ENCODE measurements around the gene PTPRZ1.

The PTPRZ1 gene

DNA sequence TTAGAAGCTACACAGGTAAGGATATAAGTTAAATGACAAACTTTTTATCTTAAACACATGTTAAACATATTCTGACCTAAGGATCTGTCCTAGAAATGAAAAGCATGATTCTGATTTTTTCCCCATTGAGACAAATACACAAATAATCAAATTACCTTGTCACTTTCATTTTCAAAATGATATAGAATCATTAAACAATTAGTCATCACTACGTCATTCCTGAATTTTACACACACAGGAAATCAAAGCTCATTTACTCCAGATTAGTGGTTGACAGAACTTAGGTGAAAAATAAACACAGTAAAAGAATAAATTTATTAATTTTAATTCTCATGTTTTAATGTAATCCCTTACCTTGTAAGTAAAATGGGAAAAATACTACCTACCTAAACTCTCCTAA lies 182.1 kb downstream of the PTPRZ1 start:
- no peak for DNase-seq (ENCODE audit: low read depth)
- TF ChIP-seq, protein P1, sequence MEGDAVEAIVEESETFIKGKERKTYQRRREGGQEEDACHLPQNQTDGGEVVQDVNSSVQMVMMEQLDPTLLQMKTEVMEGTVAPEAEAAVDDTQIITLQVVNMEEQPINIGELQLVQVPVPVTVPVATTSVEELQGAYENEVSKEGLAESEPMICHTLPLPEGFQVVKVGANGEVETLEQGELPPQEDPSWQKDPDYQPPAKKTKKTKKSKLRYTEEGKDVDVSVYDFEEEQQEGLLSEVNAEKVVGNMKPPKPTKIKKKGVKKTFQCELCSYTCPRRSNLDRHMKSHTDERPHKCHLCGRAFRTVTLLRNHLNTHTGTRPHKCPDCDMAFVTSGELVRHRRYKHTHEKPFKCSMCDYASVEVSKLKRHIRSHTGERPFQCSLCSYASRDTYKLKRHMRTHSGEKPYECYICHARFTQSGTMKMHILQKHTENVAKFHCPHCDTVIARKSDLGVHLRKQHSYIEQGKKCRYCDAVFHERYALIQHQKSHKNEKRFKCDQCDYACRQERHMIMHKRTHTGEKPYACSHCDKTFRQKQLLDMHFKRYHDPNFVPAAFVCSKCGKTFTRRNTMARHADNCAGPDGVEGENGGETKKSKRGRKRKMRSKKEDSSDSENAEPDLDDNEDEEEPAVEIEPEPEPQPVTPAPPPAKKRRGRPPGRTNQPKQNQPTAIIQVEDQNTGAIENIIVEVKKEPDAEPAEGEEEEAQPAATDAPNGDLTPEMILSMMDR (IDR thresholded peaks at IDR 0.05; ENCODE audit: low read depth, low read length, missing control alignments) = no peak
- H3K4me3 ChIP-seq (ENCODE audit: low read depth, low read length) = no peak overlapping the region

DNA sequence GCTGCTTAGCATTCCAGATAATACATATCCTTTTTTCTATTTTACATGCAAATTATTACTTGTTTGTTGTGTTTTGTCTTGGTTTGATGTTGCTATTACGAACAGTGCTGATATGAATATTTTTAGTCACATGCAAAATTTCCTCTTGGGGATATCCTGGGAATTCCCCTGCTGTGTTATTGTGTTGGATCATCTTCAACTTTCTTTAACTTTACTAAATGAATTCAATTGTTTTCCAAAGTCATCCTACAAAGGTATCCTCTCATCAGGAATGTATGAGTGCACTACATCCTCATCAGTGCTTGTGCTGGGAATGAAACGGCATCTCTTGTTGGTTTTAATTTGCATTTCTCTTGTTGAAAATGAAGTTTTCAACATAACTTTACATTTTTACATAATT lies 184.0 kb downstream of the PTPRZ1 start:
- DNase-seq (ENCODE audit: low read depth) = no peak
- TF ChIP-seq, protein P1 (IDR thresholded peaks at IDR 0.05; ENCODE audit: low read depth, low read length, missing control alignments) = no peak
- H3K4me3 ChIP-seq (ENCODE audit: low read depth, low read length) = no peak overlapping the region

DNA sequence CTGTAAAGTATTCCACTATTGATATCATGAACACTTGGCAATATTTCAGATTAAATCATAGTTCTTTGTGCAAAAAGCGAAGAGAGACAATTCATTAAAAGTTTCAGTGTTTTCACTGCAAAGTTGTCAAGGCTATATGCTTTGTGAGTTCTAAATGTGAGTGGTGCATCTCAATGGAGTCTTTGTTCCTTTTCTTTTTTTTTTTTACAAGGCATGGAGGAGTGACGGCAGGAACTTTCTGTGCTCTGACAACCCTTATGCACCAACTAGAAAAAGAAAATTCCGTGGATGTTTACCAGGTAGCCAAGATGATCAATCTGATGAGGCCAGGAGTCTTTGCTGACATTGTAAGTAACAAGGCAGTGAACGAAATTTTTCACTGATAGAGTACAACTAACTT lies 186.6 kb downstream of the PTPRZ1 start:
- TF ChIP-seq, protein P1 (IDR thresholded peaks at IDR 0.05; ENCODE audit: low read depth, low read length, missing control alignments) = no peak
- H3K4me3 ChIP-seq (ENCODE audit: low read depth, low read length) = no peak overlapping the region
- no peak for DNase-seq (ENCODE audit: low read depth)

DNA sequence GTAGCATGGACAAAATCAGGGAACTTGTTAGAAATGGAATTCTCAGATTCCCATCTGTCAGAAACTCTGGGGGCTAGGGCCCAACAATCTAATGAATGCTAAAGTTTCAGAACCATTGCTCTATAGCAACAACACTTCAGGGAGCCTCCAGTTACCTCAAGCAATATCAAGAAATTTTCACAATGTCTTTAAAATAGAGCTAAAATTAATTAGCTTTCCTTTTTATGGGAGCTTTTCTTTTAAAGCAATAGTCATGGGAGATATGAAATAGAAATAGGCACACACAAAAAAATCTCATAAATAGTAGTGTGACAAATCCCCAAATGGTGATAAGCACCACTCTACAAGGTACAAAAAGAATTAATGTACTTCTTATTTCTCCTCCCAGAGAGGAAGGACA lies 190.2 kb downstream of the PTPRZ1 start:
- H3K4me3 ChIP-seq (ENCODE audit: low read depth, low read length) = no peak overlapping the region
- TF ChIP-seq, protein P1 (IDR thresholded peaks at IDR 0.05; ENCODE audit: low read depth, low read length, missing control alignments) = no peak
- DNase-seq (ENCODE audit: low read depth) = no peak

DNA sequence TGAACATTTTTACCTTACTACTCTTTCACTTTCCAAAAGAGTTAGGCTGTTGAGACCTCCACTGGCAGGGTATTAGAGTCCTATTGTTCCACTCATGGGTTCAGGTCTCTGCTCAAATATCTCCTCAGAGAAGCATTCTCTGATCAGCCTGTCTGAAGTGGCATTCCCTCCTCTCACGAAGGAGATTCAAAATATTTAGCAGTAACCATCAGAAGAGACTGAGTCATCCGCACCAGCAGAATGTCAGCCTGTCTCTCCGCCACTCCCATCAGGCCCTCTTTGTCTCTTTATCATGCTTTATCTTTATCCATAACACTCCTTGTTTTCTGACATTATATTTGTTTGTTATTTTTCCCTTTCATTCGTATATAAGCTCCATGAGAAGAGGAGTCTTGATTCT lies 192.0 kb downstream of the PTPRZ1 start:
- TF ChIP-seq, protein P1 (IDR thresholded peaks at IDR 0.05; ENCODE audit: low read depth, low read length, missing control alignments) = no peak
- H3K4me3 ChIP-seq (ENCODE audit: low read depth, low read length) = no peak overlapping the region
- DNase-seq (ENCODE audit: low read depth) = no peak

DNA sequence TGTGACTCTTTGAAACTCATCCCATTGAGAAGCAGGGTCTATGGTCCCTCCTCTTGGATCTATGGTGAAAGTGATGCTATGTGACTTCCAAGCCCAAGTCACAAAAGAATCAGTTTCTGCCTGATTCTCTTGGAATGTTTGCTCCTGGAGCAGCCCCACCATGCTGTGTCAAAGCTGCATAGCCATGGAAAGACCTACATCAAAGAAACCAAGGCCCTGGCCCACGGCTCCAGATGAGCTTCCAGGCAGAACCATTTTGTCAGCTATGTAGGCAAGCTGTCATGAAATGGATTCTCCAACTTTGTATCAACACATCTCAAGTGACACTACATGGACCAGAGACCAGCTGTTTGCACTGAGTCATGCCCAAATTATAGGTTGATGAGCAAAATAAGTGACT lies 194.1 kb downstream of the PTPRZ1 start:
- H3K4me3 ChIP-seq (ENCODE audit: low read depth, low read length) = no peak overlapping the region
- TF ChIP-seq, protein P1 (IDR thresholded peaks at IDR 0.05; ENCODE audit: low read depth, low read length, missing control alignments) = no peak
- DNase-seq (ENCODE audit: low read depth) = no peak

DNA sequence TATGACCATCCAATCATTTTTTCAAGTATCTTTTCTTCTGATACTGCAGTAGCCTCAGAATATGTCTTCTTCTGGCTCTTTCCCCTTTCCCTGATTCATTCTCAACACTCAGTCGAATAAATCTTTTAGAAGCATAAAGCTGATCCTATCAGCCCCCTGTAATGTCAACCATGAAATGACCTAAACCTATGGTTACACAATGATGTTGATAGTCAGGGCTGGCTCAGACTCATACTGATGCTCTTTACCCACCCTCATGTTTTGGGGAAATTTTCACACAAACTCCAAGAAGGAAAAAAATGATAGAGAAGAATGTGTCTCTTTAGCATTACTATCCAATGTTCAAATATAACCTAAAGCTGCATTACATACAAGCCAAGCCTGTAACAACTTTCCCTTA lies 195.1 kb downstream of the PTPRZ1 start:
- no peak overlapping the region for H3K4me3 ChIP-seq (ENCODE audit: low read depth, low read length)
- no peak for DNase-seq (ENCODE audit: low read depth)
- TF ChIP-seq, protein P1 (IDR thresholded peaks at IDR 0.05; ENCODE audit: low read depth, low read length, missing control alignments) = no peak

Data from GM12864 (cell line).